Heart left ventricle (tissue), 16 donors: ENCODE data around the gene OTOP2. TPM values are rescaled to one million over a fixed set of nuclear protein-coding genes. Genes with fewer than 3 reads are reported as not detected.

ENCODE experiments used
- ATAC-seq, 4 donors: fragments of 200-7000 bp; cut with Tn5 transposase; one replicate each; pipeline ENCODE4 v1.9.1; 2020 to 2022; ENCODE audit warnings: moderate library complexity in 4 of 4, mild to moderate bottlenecking in 3 of 4, moderate number of reproducible peaks in 1 of 4
- DNase-seq, 5 donors: peaks; one replicate each; pipeline ENCODE4 v3.0.0-alpha.2; 2020
- H3K27ac ChIP-seq, 12 donors: fragments of 200-600 bp; sonication (generic) in 4 of 12; one replicate each; pipeline versions ENCODE4 v1.5.0 to v1.8.0; 2016 to 2022; ENCODE audit warnings: mild to moderate bottlenecking in 2 of 12
- H3K27me3 ChIP-seq, 9 donors: fragments of 200-600 bp; sonication (generic) in 2 of 9; one replicate each; pipeline versions ENCODE4 v1.5.1 to v1.8.0; 2016 to 2022; ENCODE audit warnings: mild to moderate bottlenecking in 3 of 9
- H3K36me3 ChIP-seq, 9 donors: fragments of 200-600 bp; sonication (generic) in 2 of 9; one replicate each; pipeline versions ENCODE4 v1.5.0 to v1.8.0; 2018 to 2022; ENCODE audit warnings: mild to moderate bottlenecking in 2 of 9
- H3K4me1 ChIP-seq, 12 donors: fragments of 200-600 bp; sonication (generic) in 4 of 12; one replicate each; pipeline versions ENCODE4 v1.5.0 to v1.8.0; 2016 to 2022; ENCODE audit warnings: mild to moderate bottlenecking in 3 of 12
- H3K4me3 ChIP-seq, 12 donors: fragments of 200-600 bp; sonication (generic) in 4 of 12; one replicate each; pipeline versions ENCODE4 v1.5.0 to v1.8.0; 2017 to 2022; ENCODE audit warnings: mild to moderate bottlenecking in 9 of 12, moderate library complexity in 4 of 12
- H3K9me3 ChIP-seq, 12 donors: fragments of 200-600 bp; sonication (generic) in 4 of 12; one replicate each; pipeline versions ENCODE4 v1.5.0 to v1.8.0; 2016 to 2022; ENCODE audit warnings: mild to moderate bottlenecking in 1 of 12
- POLR2A ChIP-seq, 2 donors: fragments of 450-650 bp; IDR thresholded peaks; one replicate each; pipeline ENCODE4 v1.6.1; 2017; ENCODE audit warnings: antibody characterized with exemption in 2 of 2, mild to moderate bottlenecking in 2 of 2, moderate library complexity in 2 of 2
- WGBS, 4 donors: extraction: QIAGEN DNeasy Blood & Tissue Kit in 2 of 4; methylation state at CpG; one replicate each; pipeline versions ENCODE4 v1.1.5 to v1.1.7; 2013 to 2018; 5-methylcytosine and 5-hydroxymethylcytosine counted together
- intact Hi-C, 10 donors: fragments of 100-400 bp; cut with DNase I; formaldehyde crosslinking; loops; one replicate each; pipeline versions ENCODE4 v1.11.1 to v1.14.2; 2022
- polyA plus RNA-seq, 2 donors: library from polyadenylated mRNA; stranded (reverse); fragments of 200-250 nt; gene quantifications; one replicate each; pipeline ENCODE4 v1.2.3, GENCODE V29; 2013
- total RNA-seq, 9 donors: library from RNA; depleted of rRNA in 2 of 9; stranded (reverse); fragments of >200 nt in 2 of 9; fragmentation: NEBNext Ultra II Directional in 3 of 9; extraction: Animal tissue kit (Norgen Biotek cat#: 25700) in 3 of 9; gene quantifications; one replicate each; pipeline versions ENCODE4 v1.1.0 to v1.2.4, GENCODE V29; 2016 to 2023
- TF ChIP-seq, protein P1 (sequence below), 12 donors: fragments of 200-600 bp; sonication (generic) in 4 of 12; IDR thresholded peaks; one replicate each; pipeline versions ENCODE4 v1.5.0 to v1.8.0; 2018 to 2022; ENCODE audit warnings: antibody characterized with exemption in 12 of 12, mild to moderate bottlenecking in 5 of 12
- donor health status: ischemic (EF 13 %, LVEDD 7.1; RV severe dilation, severe dysfunction).
- donor health status: healthy with polysubstance abuse.
- donor health status: DM: no; HTN: yes; CAD: no.
- donor health status: DM: no; HTN: no; CAD: no.
- donor health status: ischemic (EF 25% LVEDD 6.9; RV normal size, moderate dysfunction).
- donor health status: ischemic (EF 25% LVEDD 5.7; RV mildly dilated, moderate dysfunction).
- donor health status: healthy.
- donor health status: DM: yes; HTN: yes; CAD: no.
- donor health status: ischemic (EF 35%, LVEDD 5.7; RV mildly dilated, moderate dysfunction).
- donor health status: nonischemic (EF 11% LVEDD 7.7; RV severe dilation, severe dysfunction).
- donor health status: DM: yes; HTN: yes; CAD: no.
- donor health status: PGD.
- donor health status: ischemic (EF 29% LVEDD 5.4; RV normal size, mild dysfunction).
- donor health status: nonischemic (EF 23%, LVEDD 6.1; RV moderate dilation, normal function).

Gene OTOP2
- total and polyA plus RNA-seq, 11 donors, result not detected

GRCh38 chr17:74972973-74973328 lies 48.9 kb downstream of the OTOP2 start:
- Histone ChIP-seq H3K27me3 (peaks cover 0 to 25% (median 0%) of the 10 kb centered on the region in 9 donors), H3K9me3 (no peaks in the 10 kb centered on the region), H3K36me3 (no peaks in the 10 kb centered on the region), H3K4me3 (peak overlapping the region; percentile 69 to 95 (median 76)), H3K27ac (peak overlapping the region in 2 of 12 donors; percentile 68 to 81), H3K4me1 (peaks cover 0 to 26% (median 12%) of the 10 kb centered on the region in 12 donors)
- 12 to 21% (median 16%) methylated on average over 17 of the region's 17 CpGs for WGBS, 4 donors
- intact Hi-C loops, result loop anchor here in 1 of 10 donors (10.0 kb wide), 1 partner anchor 62 kb away; no protein-coding TSS in a partner anchor
- peak in 1 of 5 donors; percentile 21 for DNase-seq
- TF ChIP-seq POLR2A (IDR thresholded peaks at IDR 0.05), result no peak
- TF ChIP-seq, protein P1, sequence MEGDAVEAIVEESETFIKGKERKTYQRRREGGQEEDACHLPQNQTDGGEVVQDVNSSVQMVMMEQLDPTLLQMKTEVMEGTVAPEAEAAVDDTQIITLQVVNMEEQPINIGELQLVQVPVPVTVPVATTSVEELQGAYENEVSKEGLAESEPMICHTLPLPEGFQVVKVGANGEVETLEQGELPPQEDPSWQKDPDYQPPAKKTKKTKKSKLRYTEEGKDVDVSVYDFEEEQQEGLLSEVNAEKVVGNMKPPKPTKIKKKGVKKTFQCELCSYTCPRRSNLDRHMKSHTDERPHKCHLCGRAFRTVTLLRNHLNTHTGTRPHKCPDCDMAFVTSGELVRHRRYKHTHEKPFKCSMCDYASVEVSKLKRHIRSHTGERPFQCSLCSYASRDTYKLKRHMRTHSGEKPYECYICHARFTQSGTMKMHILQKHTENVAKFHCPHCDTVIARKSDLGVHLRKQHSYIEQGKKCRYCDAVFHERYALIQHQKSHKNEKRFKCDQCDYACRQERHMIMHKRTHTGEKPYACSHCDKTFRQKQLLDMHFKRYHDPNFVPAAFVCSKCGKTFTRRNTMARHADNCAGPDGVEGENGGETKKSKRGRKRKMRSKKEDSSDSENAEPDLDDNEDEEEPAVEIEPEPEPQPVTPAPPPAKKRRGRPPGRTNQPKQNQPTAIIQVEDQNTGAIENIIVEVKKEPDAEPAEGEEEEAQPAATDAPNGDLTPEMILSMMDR (IDR thresholded peaks at IDR 0.05), result no peak
- ATAC-seq, result no peak

GRCh38 chr17:74975943-74976342 lies 51.9 kb downstream of the OTOP2 start:
- Histone ChIP-seq H3K4me3 (no peak overlapping the region), H3K4me1 (peaks cover 0 to 22% (median 12%) of the 10 kb centered on the region in 12 donors), H3K9me3 (no peaks in the 10 kb centered on the region), H3K27me3 (peaks cover 0 to 26% (median 0%) of the 10 kb centered on the region in 9 donors), H3K27ac (no peak overlapping the region), H3K36me3 (no peaks in the 10 kb centered on the region)
- no peak for TF ChIP-seq POLR2A (IDR thresholded peaks at IDR 0.05)
- TF ChIP-seq, protein P1 (IDR thresholded peaks at IDR 0.05), result no peak
- ATAC-seq (no peak), DNase-seq (peak in 1 of 5 donors; percentile 4)
- intact Hi-C loops, result loop anchor here in 2 of 10 donors (5.0 to 10.0 kb wide), 2 partner anchors 36 to 59 kb away; partner anchors contain the start of gene MRPL58 (in 1 of the 2)
- 80 to 88% (median 83%) methylated on average over 4 of the region's 4 CpGs for WGBS, 4 donors

DNA sequence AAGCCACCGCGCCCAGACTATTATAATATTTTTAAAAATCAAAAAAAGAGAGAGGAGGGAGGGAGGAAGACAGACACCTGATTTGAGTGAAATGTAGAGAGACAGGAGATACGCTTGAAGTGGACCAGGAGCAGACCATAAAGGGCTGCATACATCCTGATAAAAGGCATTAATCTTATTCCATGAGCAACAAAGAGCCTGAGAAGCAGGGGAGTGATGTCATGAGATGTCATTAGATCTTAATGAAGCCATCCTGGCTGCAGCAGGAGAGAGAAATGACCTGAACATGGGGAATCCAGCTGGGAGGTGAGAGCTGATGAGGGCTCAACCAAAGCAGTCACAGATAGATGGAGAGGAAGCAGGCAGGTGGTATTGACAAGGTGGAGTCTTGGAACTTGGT lies 53.7 kb downstream of the OTOP2 start:
- Histone ChIP-seq H3K9me3 (no peaks in the 10 kb centered on the region), H3K4me3 (no peak overlapping the region), H3K27me3 (peaks cover 0 to 22% (median 0%) of the 10 kb centered on the region in 9 donors), H3K36me3 (no peaks in the 10 kb centered on the region), H3K4me1 (peaks cover 3 to 23% (median 14%) of the 10 kb centered on the region in 12 donors), H3K27ac (no peak overlapping the region)
- DNase-seq (peak in 1 of 5 donors; percentile 3), ATAC-seq (no peak)
- intact Hi-C loops, result loop anchor here in 2 of 10 donors (5.0 to 10.0 kb wide), 2 partner anchors 34 to 57 kb away; partner anchors contain the start of gene MRPL58 (in 1 of the 2)
- 86 to 95% (median 91%) methylated on average over 3 of the region's 3 CpGs for WGBS, 4 donors
- TF ChIP-seq POLR2A (IDR thresholded peaks at IDR 0.05), result no peak
- TF ChIP-seq, protein P1 (IDR thresholded peaks at IDR 0.05), result no peak

DNA sequence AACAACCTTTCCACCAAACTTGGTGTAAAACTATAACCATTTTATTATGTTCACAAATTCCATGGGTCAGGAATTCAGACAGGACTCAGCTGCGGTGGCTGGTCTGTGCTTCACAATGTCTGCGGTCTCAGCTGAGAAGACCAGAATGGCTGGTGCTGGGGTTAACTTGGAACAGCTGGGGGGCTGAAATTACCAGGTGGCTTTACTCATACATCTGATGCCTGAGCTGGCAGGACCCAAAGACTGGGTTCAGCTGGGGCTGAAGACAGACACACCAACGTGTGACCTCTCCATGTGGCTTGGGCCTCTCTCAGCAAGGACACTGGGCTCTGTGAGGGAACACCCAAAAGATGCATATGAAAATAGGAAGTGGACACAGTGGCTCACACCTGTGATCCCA lies 54.2 kb downstream of the OTOP2 start:
- intact Hi-C loops, result loop anchor here in 2 of 10 donors (5.0 to 10.0 kb wide), 2 partner anchors 34 to 57 kb away; partner anchors contain the start of gene MRPL58 (in 1 of the 2)
- WGBS, 4 donors, result 79 to 85% (median 82%) methylated on average over 3 of the region's 3 CpGs
- no peak for ATAC-seq

More for the DNA sequence above, 54.2 kb downstream of the OTOP2 start:
- Histone ChIP-seq H3K27me3 (peaks cover 0 to 19% (median 0%) of the 10 kb centered on the region in 9 donors), H3K36me3 (no peaks in the 10 kb centered on the region), H3K27ac (no peak overlapping the region), H3K4me3 (no peak overlapping the region), H3K9me3 (no peaks in the 10 kb centered on the region), H3K4me1 (peaks cover 3 to 21% (median 16%) of the 10 kb centered on the region in 12 donors)
- TF ChIP-seq, protein P1 (IDR thresholded peaks at IDR 0.05), result no peak
- no peak for TF ChIP-seq POLR2A (IDR thresholded peaks at IDR 0.05)
- peak in 1 of 5 donors; percentile 14 for DNase-seq
